OCI-LY3 (cell line): ENCODE results near the gene SHMT1.
"Not testable (repeated sequence)": the region's sequence is repeated elsewhere in the genome, so short reads cannot be mapped to it uniquely, and the experiment has no call there.

Experiments used
- CTCF ChIP-seq: fragments of 200-600, 300-600 bp; sonication (generic); IDR thresholded peaks from 2 replicates; pipeline ENCODE4 v1.5.1; 2014; ENCODE audit warnings: antibody characterized with exemption, low read length, low read depth
- EZH2phosphoT487 ChIP-seq: fragments of 200-600 bp; shearing (Covaris generic); IDR thresholded peaks from 2 replicates; pipeline ENCODE4 v1.6.1; 2018; ENCODE audit warnings: antibody characterized with exemption, mixed run types, low read depth

GRCh38 chr17:18373181-18373580 is 9.8 kb upstream of the SHMT1 start:
- TF ChIP-seq CTCF, EZH2phosphoT487: not testable (repeated sequence)
